ENCODE measurements around the gene OGFOD3. TPM values are rescaled to one million over a fixed set of nuclear protein-coding genes. Genes with fewer than 3 reads are reported as not detected.

OGFOD3 gene
- total and polyA plus RNA-seq, 2 donors (not counting 3 experiments of a cell fraction or from before 2014, with no cell fraction given) = 31.7 to 34.8 TPM

DNA sequence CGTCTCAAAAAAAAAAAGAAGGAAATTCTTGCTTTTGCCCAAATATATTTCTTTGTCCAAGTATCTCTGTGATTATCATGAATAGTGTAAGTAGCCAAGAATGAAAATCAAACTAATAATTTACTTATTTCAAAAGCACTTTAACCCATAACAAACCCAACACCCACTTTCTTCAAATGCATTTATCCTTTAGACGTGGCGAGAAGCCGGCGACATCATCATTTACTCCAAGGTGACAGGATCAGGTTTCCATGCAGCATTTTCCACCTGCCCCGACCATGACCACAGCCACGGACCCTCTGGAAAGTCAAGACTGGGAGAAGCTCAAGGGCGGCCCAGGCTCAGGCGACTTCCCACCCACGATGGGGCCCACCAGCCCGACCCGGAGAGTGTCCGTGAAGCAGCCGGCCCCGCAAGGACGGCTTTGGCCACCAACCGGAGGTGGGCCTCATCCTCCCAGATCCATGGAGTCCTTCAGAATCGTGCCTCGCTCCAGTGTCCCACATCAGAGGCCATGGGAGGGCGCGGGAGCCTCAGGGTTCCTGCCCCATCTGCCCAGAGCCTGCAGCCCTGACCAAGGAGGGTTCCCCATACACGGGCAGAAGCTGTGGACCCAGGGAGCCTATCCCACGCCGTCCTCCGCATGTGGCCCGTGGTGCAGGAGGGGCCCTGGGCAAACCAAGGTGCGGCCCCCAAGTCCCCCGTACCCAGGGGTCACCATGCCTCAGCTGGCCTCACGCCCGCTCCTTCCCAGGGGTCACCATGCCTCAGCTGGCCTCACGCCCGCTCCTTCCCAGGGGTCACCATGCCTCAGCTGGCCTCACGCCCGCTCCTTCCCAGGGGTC lies 28.1 kb downstream of the OGFOD3 start:
- Histone ChIP-seq H3K79me2 (ENCODE audit: control insufficient read depth, insufficient read depth, low read length) (no peaks in the 10 kb centered on the region), H3K9me3 (replicated peaks; ENCODE audit: control insufficient read depth, insufficient read depth, low read length) (no peaks in the 10 kb centered on the region), H3K36me3 (ENCODE audit: control insufficient read depth in 2 of 2, extremely low read depth in 1 of 2, insufficient read depth in 2 of 2, low read length in 2 of 2) (no peaks in the 10 kb centered on the region), H3K4me2 (ENCODE audit: insufficient read depth, low read length) (no peak overlapping the region), H3K9me1 (replicated peaks; ENCODE audit: control insufficient read depth, extremely low read depth, insufficient read depth, low read length) (no peaks in the 10 kb centered on the region), H4K20me1 (replicated peaks; ENCODE audit: control insufficient read depth, extremely low read depth, insufficient read depth, low read length) (no peaks in the 10 kb centered on the region), H3K4me1 (ENCODE audit: control insufficient read depth, extremely low read depth, insufficient read depth, low read length) (no peaks in the 10 kb centered on the region), H3K27me3 (ENCODE audit: control insufficient read depth in 2 of 2, insufficient read depth in 2 of 2, low read length in 2 of 2) (no peaks in the 10 kb centered on the region), H3K4me3 (replicated peaks in 1 of 3; ENCODE audit: insufficient read depth in 1 of 3, low read depth in 1 of 3, low read length in 3 of 3) (no peak overlapping the region), H3K9ac (replicated peaks; ENCODE audit: extremely low read depth, insufficient read depth, low read length) (no peak overlapping the region), H2AFZ (ENCODE audit: low read depth, low read length) (no peak overlapping the region), H3K27ac (ENCODE audit: insufficient read depth, low read depth, low read length) (no peak overlapping the region)
- no peak for TF ChIP-seq JUN (IDR thresholded peaks at IDR 0.05; ENCODE audit: borderline replicate concordance, insufficient read depth, insufficient read length, low read depth)
- TF ChIP-seq FOS (IDR thresholded peaks at IDR 0.05; ENCODE audit: borderline replicate concordance, insufficient read depth, low read length) = no peak
- no peak for TF ChIP-seq MYC (IDR thresholded peaks at IDR 0.05; ENCODE audit: low read depth, low read length)
- TF ChIP-seq GATA2 (IDR thresholded peaks at IDR 0.05; ENCODE audit: insufficient read depth, insufficient read length, low read depth, low read length) = no peak
- no peak for TF ChIP-seq EZH2 (IDR thresholded peaks at IDR 0.05; ENCODE audit: borderline replicate concordance, low read depth, low read length, severe bottlenecking)
- TF ChIP-seq, protein P1, sequence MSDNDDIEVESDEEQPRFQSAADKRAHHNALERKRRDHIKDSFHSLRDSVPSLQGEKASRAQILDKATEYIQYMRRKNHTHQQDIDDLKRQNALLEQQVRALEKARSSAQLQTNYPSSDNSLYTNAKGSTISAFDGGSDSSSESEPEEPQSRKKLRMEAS (IDR thresholded peaks at IDR 0.05; ENCODE audit: insufficient read depth, insufficient read length) = no peak
- TF ChIP-seq POLR2A (IDR thresholded peaks at IDR 0.05; ENCODE audit: low read depth, low read length) = no peak
- no peak for TF ChIP-seq POLR2AphosphoS5 (IDR thresholded peaks at IDR 0.05; ENCODE audit: insufficient read depth, low read depth, low read length)
- TF ChIP-seq, protein P2, sequence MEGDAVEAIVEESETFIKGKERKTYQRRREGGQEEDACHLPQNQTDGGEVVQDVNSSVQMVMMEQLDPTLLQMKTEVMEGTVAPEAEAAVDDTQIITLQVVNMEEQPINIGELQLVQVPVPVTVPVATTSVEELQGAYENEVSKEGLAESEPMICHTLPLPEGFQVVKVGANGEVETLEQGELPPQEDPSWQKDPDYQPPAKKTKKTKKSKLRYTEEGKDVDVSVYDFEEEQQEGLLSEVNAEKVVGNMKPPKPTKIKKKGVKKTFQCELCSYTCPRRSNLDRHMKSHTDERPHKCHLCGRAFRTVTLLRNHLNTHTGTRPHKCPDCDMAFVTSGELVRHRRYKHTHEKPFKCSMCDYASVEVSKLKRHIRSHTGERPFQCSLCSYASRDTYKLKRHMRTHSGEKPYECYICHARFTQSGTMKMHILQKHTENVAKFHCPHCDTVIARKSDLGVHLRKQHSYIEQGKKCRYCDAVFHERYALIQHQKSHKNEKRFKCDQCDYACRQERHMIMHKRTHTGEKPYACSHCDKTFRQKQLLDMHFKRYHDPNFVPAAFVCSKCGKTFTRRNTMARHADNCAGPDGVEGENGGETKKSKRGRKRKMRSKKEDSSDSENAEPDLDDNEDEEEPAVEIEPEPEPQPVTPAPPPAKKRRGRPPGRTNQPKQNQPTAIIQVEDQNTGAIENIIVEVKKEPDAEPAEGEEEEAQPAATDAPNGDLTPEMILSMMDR (IDR thresholded peaks at IDR 0.05; ENCODE audit: extremely low read depth in 1 of 2, insufficient read depth in 1 of 2, low read depth in 1 of 2, low read length in 2 of 2) = no peak
- FAIRE-seq (no peak), DNase-seq (ENCODE audit: low read depth, low spot score) (no peak)
- dilution Hi-C loops (cut with MboI; ENCODE audit: extremely low pct_ligation_motif_present, low sequenced_read_pairs) = no loop called here
- BruUV-seq (replicated peaks) = no TSS peak
- ChIA-PET CTCF (no interaction called here), POLR2A (no interaction called here)
- intact Hi-C loops (cut with micrococcal nuclease) = no loop called here

Data from endothelial cell of umbilical vein (primary cell).